Right lobe of liver (tissue), 4 donors: ENCODE measurements around the gene DPPA5.

Source experiments
- CTCF ChIP-seq, 4 donors: fragments of 200-600 bp in 3 of 4; fragments of 450-650 bp in 1 of 4; IDR thresholded peaks; one replicate each; pipeline versions ENCODE4 v1.5.1 to v1.8.0; 2016 to 2022; ENCODE audit warnings: antibody characterized with exemption in 4 of 4, mild to moderate bottlenecking in 2 of 4
- POLR2A ChIP-seq: fragments of 450-650 bp; IDR thresholded peaks from one replicate; pipeline ENCODE4 v1.6.1; 2017; ENCODE audit warnings: antibody characterized with exemption, mild to moderate bottlenecking
- donor health status: DM: no; HTN: no; CAD: no.
- donor health status: DM: no; HTN: no; CAD: no.
- donor health status: DM: no; HTN: yes; CAD: no.

DNA sequence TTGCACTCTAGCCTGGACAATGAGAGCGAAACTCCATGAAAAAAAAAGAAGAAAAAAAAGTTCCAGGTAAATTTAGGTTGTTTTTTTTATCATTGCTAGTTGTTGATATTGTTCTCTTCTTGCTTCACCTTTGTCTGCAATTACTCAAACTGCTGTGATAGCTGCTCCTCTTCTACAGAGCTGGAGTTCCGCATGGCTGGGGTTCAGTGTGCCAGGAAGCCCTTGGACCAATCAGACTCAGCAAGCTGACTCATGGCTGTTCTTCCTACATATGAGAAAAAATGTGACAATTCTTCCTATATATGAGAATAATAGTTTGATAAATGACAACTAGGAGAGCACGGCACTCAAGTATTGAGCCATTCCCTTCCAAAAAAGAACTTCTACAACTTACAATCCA, 28.4 kb downstream of the DPPA5 start:
- TF ChIP-seq CTCF (IDR thresholded peaks at IDR 0.05) (no peak), POLR2A (no peak)
